Measurements from ENCODE around the gene PINLYP. TPM values are rescaled to one million over a fixed set of nuclear protein-coding genes. Genes with fewer than 3 reads are reported as not detected.
"Not testable (repeated sequence)": the region's sequence is repeated elsewhere in the genome, so short reads cannot be mapped to it uniquely, and the experiment has no call there.

The PINLYP gene
- 2.8 and 3.8 TPM in 2 replicates for total RNA-seq (2014; rRNA removed; shearing (Covaris generic))

GRCh38 chr19:43575156-43575950, at the start of gene PINLYP, which contains the start of gene XRCC1:
PINLYP (plus strand) TSS chr19:43575801; CDS start chr19:43577192, 1,391 bp downstream.
XRCC1 (minus strand) TSS chr19:43575527; CDS start chr19:43575458, 69 bp downstream.
- DNase-seq (ENCODE audit: low read depth): peak; percentile 99

- DNase-seq (ENCODE audit: low read depth): no peak
These were observed 49.5 kb upstream of the PINLYP start for GRCh38 chr19:43525836-43526771.

- DNase-seq (ENCODE audit: low read depth): peak; percentile 83
These were observed 48.4 kb upstream of the PINLYP start, which contains the start of gene ETHE1 for GRCh38 chr19:43526884-43527859. ETHE1 (minus strand) TSS chr19:43527201; CDS start chr19:43527177, 24 bp downstream.

- DNase-seq (ENCODE audit: low read depth): peak; percentile 51
These were observed 47.6 kb upstream of the PINLYP start for GRCh38 chr19:43527860-43528622.

GRCh38 chr19:43532571-43532961, 43.0 kb upstream of the PINLYP start:
- DNase-seq (ENCODE audit: low read depth): peak; percentile 76

GRCh38 chr19:43532962-43533545, 42.5 kb upstream of the PINLYP start, which contains the start of gene ZNF575:
ZNF575 (plus strand) TSS chr19:43533188; CDS start chr19:43534423, 1,235 bp downstream.
- peak; percentile 94 for DNase-seq (ENCODE audit: low read depth)

- DNase-seq (ENCODE audit: low read depth): peak; percentile 99
These were observed 41.9 kb upstream of the PINLYP start for GRCh38 chr19:43533546-43534304.

- DNase-seq (ENCODE audit: low read depth): no peak
These were observed 41.2 kb upstream of the PINLYP start for GRCh38 chr19:43534305-43534815.

GRCh38 chr19:43534816-43535761, 40.5 kb upstream of the PINLYP start:
- DNase-seq (ENCODE audit: low read depth): peak; percentile 49

GRCh38 chr19:43538922-43539321, 36.7 kb upstream of the PINLYP start:
- DNase-seq (ENCODE audit: low read depth): no peak

- no peak for DNase-seq (ENCODE audit: low read depth)
These were observed 35.2 kb upstream of the PINLYP start for GRCh38 chr19:43540381-43540780.

- no peak for DNase-seq (ENCODE audit: low read depth)
These were observed 33.5 kb upstream of the PINLYP start for GRCh38 chr19:43541920-43542650.

GRCh38 chr19:43544077-43544476, 31.5 kb upstream of the PINLYP start:
- no peak for DNase-seq (ENCODE audit: low read depth)

GRCh38 chr19:43545276-43545675, 30.3 kb upstream of the PINLYP start:
- no peak for DNase-seq (ENCODE audit: low read depth)

GRCh38 chr19:43545981-43546380, 29.6 kb upstream of the PINLYP start:
- DNase-seq (ENCODE audit: low read depth): no peak

GRCh38 chr19:43546581-43546980, 29.0 kb upstream of the PINLYP start:
- no peak for DNase-seq (ENCODE audit: low read depth)

- not testable (repeated sequence) for DNase-seq (ENCODE audit: low read depth)
These were observed 27.7 kb upstream of the PINLYP start for GRCh38 chr19:43547926-43548325.

All from RPMI7951 (cell line).